Lower leg skin (tissue), 3 donors: ENCODE data around the gene PTGES2.

Source experiments
- CTCF ChIP-seq, 3 donors: fragments of 450-650 bp; IDR thresholded peaks; one replicate each; pipeline ENCODE4 v1.5.1; 2016; ENCODE audit warnings: antibody characterized with exemption in 3 of 3, mild to moderate bottlenecking in 3 of 3, moderate library complexity in 2 of 3
- POLR2A ChIP-seq, 2 donors: fragments of 450-650 bp; IDR thresholded peaks; one replicate each; pipeline ENCODE4 v1.6.1; 2016 to 2017; ENCODE audit warnings: antibody characterized with exemption in 2 of 2, mild to moderate bottlenecking in 1 of 2, moderate library complexity in 1 of 2

- no peak for TF ChIP-seq CTCF (IDR thresholded peaks at IDR 0.05)
- no peak for TF ChIP-seq POLR2A (IDR thresholded peaks at IDR 0.05)
Measured at GRCh38 chr9:128082151-128082550, 45.4 kb downstream of the PTGES2 start.
